Glutamatergic neuron (in vitro differentiated cells): ENCODE measurements around the gene ALX4. TPM values are rescaled to one million over a fixed set of nuclear protein-coding genes. Genes with fewer than 3 reads are reported as not detected.

ENCODE experiments used
- DNase-seq: peaks from one replicate; pipeline ENCODE4 v3.0.0; 2022
- H3K27ac Mint-ChIP-seq: one replicate; pipeline ENCODE4 v1.8.0; 2020; ENCODE audit warnings: mild to moderate bottlenecking, mixed read lengths, inconsistent platforms; ENCODE audit not compliant: unreplicated experiment
- H3K27me3 Mint-ChIP-seq: one replicate; pipeline ENCODE4 v1.8.0; 2020; ENCODE audit warnings: mild to moderate bottlenecking, moderate library complexity, mixed read lengths, inconsistent platforms; ENCODE audit not compliant: unreplicated experiment
- H3K36me3 Mint-ChIP-seq: one replicate; pipeline ENCODE4 v1.8.0; 2020; ENCODE audit warnings: mild to moderate bottlenecking, mixed read lengths, inconsistent platforms; ENCODE audit not compliant: unreplicated experiment
- H3K4me1 Mint-ChIP-seq: one replicate; pipeline ENCODE4 v1.8.0; 2020; ENCODE audit warnings: mild to moderate bottlenecking, low read depth, mixed read lengths, inconsistent platforms; ENCODE audit not compliant: unreplicated experiment
- H3K4me3 Mint-ChIP-seq: one replicate; pipeline ENCODE4 v1.8.0; 2020; ENCODE audit warnings: mild to moderate bottlenecking, mixed read lengths, inconsistent platforms; ENCODE audit not compliant: unreplicated experiment
- H3K9me3 Mint-ChIP-seq: one replicate; pipeline ENCODE4 v1.8.0; 2020; ENCODE audit warnings: mild to moderate bottlenecking, moderate library complexity, mixed read lengths, inconsistent platforms; ENCODE audit not compliant: unreplicated experiment
- total RNA-seq: library from RNA; stranded (reverse); fragmentation: NEBNext Ultra II Directional; extraction: Animal tissue kit (Norgen Biotek cat#: 25700); gene quantifications from one replicate; pipeline ENCODE4 v1.2.1, GENCODE V29; 2021; ENCODE audit not compliant: unreplicated experiment
- TF ChIP-seq, protein P1 (sequence below): fragments of 200-600 bp; sonication (generic); IDR thresholded peaks from one replicate; pipeline ENCODE4 v1.5.0; 2021; ENCODE audit not compliant: partially characterized antibody, unreplicated experiment

Gene ALX4
- total RNA-seq, 1 donor from 2014 or later: not detected

DNA sequence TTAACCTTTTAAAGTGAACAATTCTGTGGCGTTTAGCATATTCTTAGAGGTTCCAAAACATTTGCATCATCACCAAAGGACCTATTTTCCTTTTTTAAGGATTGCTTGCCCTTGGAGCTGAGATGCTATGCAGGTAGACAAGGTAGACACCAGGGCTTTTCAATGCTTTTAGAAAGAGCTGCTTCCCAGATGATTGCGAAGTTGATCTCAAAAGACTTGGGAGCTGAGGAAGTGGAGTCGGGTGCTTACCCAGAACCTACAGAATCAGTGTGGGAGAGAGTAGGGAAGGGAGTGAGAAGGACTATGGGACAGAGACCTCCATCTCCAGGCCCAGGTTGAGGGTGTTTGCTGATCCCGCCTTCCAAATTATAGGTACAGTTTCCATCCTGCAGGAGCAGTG is 11.1 kb upstream of the ALX4 start:
- no peaks in the 10 kb centered on the region for H3K9me3 Mint-ChIP-seq
- no peaks in the 10 kb centered on the region for H3K4me1 Mint-ChIP-seq
- no peak overlapping the region for H3K27ac Mint-ChIP-seq
- TF ChIP-seq, protein P1, sequence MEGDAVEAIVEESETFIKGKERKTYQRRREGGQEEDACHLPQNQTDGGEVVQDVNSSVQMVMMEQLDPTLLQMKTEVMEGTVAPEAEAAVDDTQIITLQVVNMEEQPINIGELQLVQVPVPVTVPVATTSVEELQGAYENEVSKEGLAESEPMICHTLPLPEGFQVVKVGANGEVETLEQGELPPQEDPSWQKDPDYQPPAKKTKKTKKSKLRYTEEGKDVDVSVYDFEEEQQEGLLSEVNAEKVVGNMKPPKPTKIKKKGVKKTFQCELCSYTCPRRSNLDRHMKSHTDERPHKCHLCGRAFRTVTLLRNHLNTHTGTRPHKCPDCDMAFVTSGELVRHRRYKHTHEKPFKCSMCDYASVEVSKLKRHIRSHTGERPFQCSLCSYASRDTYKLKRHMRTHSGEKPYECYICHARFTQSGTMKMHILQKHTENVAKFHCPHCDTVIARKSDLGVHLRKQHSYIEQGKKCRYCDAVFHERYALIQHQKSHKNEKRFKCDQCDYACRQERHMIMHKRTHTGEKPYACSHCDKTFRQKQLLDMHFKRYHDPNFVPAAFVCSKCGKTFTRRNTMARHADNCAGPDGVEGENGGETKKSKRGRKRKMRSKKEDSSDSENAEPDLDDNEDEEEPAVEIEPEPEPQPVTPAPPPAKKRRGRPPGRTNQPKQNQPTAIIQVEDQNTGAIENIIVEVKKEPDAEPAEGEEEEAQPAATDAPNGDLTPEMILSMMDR: no peak
- peaks cover 60% of the 10 kb centered on the region for H3K27me3 Mint-ChIP-seq
- H3K36me3 Mint-ChIP-seq: no peaks in the 10 kb centered on the region
- DNase-seq: no peak
- H3K4me3 Mint-ChIP-seq: no peak overlapping the region

- no peak overlapping the region for H3K27ac Mint-ChIP-seq
- DNase-seq: no peak
- H3K9me3 Mint-ChIP-seq: peaks cover 3% of the 10 kb centered on the region
- TF ChIP-seq, protein P1: no peak
- H3K27me3 Mint-ChIP-seq: peaks cover 60% of the 10 kb centered on the region
- no peaks in the 10 kb centered on the region for H3K36me3 Mint-ChIP-seq
- no peaks in the 10 kb centered on the region for H3K4me1 Mint-ChIP-seq
- H3K4me3 Mint-ChIP-seq: no peak overlapping the region
Measured at GRCh38 chr11:44320289-44320973, 10.5 kb upstream of the ALX4 start.

GRCh38 chr11:44319552-44320288 is 9.8 kb upstream of the ALX4 start:
- H3K27ac Mint-ChIP-seq: no peak overlapping the region
- DNase-seq: no peak
- H3K36me3 Mint-ChIP-seq: no peaks in the 10 kb centered on the region
- H3K27me3 Mint-ChIP-seq: peaks cover 63% of the 10 kb centered on the region
- peak overlapping the region; percentile 69 for H3K4me3 Mint-ChIP-seq
- peaks cover 3% of the 10 kb centered on the region for H3K9me3 Mint-ChIP-seq
- TF ChIP-seq, protein P1: no peak
- H3K4me1 Mint-ChIP-seq: no peaks in the 10 kb centered on the region

DNA sequence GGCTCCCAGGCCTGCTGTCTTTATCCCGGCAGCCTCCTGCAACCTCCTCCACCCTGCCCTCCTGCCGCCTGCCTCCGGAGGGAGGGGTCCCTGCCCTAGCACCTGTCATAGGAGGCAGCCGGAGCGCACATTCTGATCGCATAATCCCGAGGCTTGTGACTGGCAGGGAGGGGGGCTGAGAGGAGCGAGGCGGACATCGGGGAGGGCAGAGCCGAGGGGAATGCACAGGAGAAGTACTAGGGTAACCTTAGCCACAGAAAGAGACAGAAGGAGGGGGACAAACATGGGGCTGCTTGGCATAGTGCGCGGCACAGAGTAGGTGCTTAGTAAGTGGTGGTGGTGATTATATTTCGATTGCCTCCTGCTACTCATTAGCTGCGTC is 9.2 kb upstream of the ALX4 start:
- Mint-ChIP-seq H3K27me3 (peaks cover 65% of the 10 kb centered on the region), H3K27ac (no peak overlapping the region), H3K36me3 (no peaks in the 10 kb centered on the region), H3K4me3 (peak overlapping the region; percentile 69), H3K4me1 (no peaks in the 10 kb centered on the region), H3K9me3 (peaks cover 5% of the 10 kb centered on the region)
- peak; percentile 46 for DNase-seq
- TF ChIP-seq, protein P1: no peak

- H3K9me3 Mint-ChIP-seq: peaks cover 5% of the 10 kb centered on the region
- H3K4me1 Mint-ChIP-seq: no peaks in the 10 kb centered on the region
- H3K27ac Mint-ChIP-seq: no peak overlapping the region
- peaks cover 3% of the 10 kb centered on the region for H3K36me3 Mint-ChIP-seq
- peaks cover 67% of the 10 kb centered on the region for H3K27me3 Mint-ChIP-seq
- H3K4me3 Mint-ChIP-seq: no peak overlapping the region
- no peak for DNase-seq
- TF ChIP-seq, protein P1: no peak
Measured at GRCh38 chr11:44318369-44318768, 8.4 kb upstream of the ALX4 start.
